NCI-H2171 treated with DMSO at 0.1 percent for 48 hours (cell line): ENCODE measurements around the gene WDR4.
"Not testable (repeated sequence)": the region's sequence is repeated elsewhere in the genome, so short reads cannot be mapped to it uniquely, and the experiment has no call there.

Experiments used
- DNase-seq: peaks from one replicate; lab custom pipeline; 2025; lab: John Stamatoyannopoulos, UW

WDR4 gene

GRCh38 chr21:42852925-42853570 is 26.3 kb downstream of the WDR4 start:
- no peak for DNase-seq

- DNase-seq: no peak
Measured at GRCh38 chr21:42851812-42852665, 27.3 kb downstream of the WDR4 start.

GRCh38 chr21:42850866-42851391 is 28.4 kb downstream of the WDR4 start:
- no peak for DNase-seq

GRCh38 chr21:42850463-42850862 is 28.9 kb downstream of the WDR4 start:
- no peak for DNase-seq

GRCh38 chr21:42849759-42850412 is 29.5 kb downstream of the WDR4 start:
- DNase-seq: no peak

- peak; percentile 13 for DNase-seq
Measured at GRCh38 chr21:42848932-42849758, 30.2 kb downstream of the WDR4 start.

GRCh38 chr21:42848144-42848931 is 31.0 kb downstream of the WDR4 start:
- not testable (repeated sequence) for DNase-seq

GRCh38 chr21:42847726-42848125 is 31.6 kb downstream of the WDR4 start:
- DNase-seq: no peak

GRCh38 chr21:42847051-42847707 is 32.2 kb downstream of the WDR4 start:
- no peak for DNase-seq

- DNase-seq: no peak
Measured at GRCh38 chr21:42846221-42846620, 33.1 kb downstream of the WDR4 start.

GRCh38 chr21:42845296-42845965 is 33.9 kb downstream of the WDR4 start:
- no peak for DNase-seq

- no peak for DNase-seq
Measured at GRCh38 chr21:42844411-42845113, 34.8 kb downstream of the WDR4 start.

- no peak for DNase-seq
Measured at GRCh38 chr21:42843056-42843455, 36.3 kb downstream of the WDR4 start.

- not testable (repeated sequence) for DNase-seq
Measured at GRCh38 chr21:42841916-42842655, 37.3 kb downstream of the WDR4 start.

- no peak for DNase-seq
Measured at GRCh38 chr21:42841156-42841915, 38.0 kb downstream of the WDR4 start.

- DNase-seq: no peak
Measured at GRCh38 chr21:42840411-42841155, 38.8 kb downstream of the WDR4 start.
